ENCODE results near the gene PHAX.
A peak's percentile ranks its signal among the peaks of the same experiment; 100 is the strongest.
"Not testable (repeated sequence)": the region's sequence is repeated elsewhere in the genome, so short reads cannot be mapped to it uniquely, and the experiment has no call there.

Gene PHAX

GRCh38 chr5:126583761-126584160 is 17.0 kb upstream of the PHAX start:
- H3K9me3 ChIP-seq (ENCODE audit: control insufficient read depth, low read length), result no peaks in the 10 kb centered on the region
- H3K4me1 ChIP-seq (ENCODE audit: control insufficient read depth, insufficient read depth, low read length, poor library complexity, severe bottlenecking), result no peaks in the 10 kb centered on the region
- no CpG with 5 or more reads among the region's 3 CpGs for WGBS, 2 experiments (ENCODE audit: insufficient coverage in 2 of 2)
- H3K36me3 ChIP-seq (ENCODE audit: control insufficient read depth, insufficient read depth, low read length), result peaks cover 79% of the 10 kb centered on the region
- H3K4me3 ChIP-seq (ENCODE audit: extremely low read depth, insufficient read depth, low read length, poor library complexity, severe bottlenecking), result no peak overlapping the region
- no peak overlapping the region for H3K27ac ChIP-seq (ENCODE audit: low read depth, low read length, severe bottlenecking)

GRCh38 chr5:126587551-126588390 is 13.0 kb upstream of the PHAX start:
- H3K27ac ChIP-seq (ENCODE audit: low read depth, low read length, severe bottlenecking), result no peak overlapping the region
- WGBS, 2 experiments (ENCODE audit: insufficient coverage in 2 of 2), result 90 to 92% methylated on average over 5 to 6 of the region's 9 CpGs
- H3K36me3 ChIP-seq (ENCODE audit: control insufficient read depth, insufficient read depth, low read length), result peaks cover 82% of the 10 kb centered on the region
- no peak overlapping the region for H3K4me3 ChIP-seq (ENCODE audit: extremely low read depth, insufficient read depth, low read length, poor library complexity, severe bottlenecking)
- H3K4me1 ChIP-seq (ENCODE audit: control insufficient read depth, insufficient read depth, low read length, poor library complexity, severe bottlenecking), result no peaks in the 10 kb centered on the region
- H3K9me3 ChIP-seq (ENCODE audit: control insufficient read depth, low read length), result peaks cover 7% of the 10 kb centered on the region

GRCh38 chr5:126589536-126590297 is 11.0 kb upstream of the PHAX start:
- H3K4me3 ChIP-seq (ENCODE audit: extremely low read depth, insufficient read depth, low read length, poor library complexity, severe bottlenecking), result no peak overlapping the region
- H3K27ac ChIP-seq (ENCODE audit: low read depth, low read length, severe bottlenecking), result no peak overlapping the region
- H3K36me3 ChIP-seq (ENCODE audit: control insufficient read depth, insufficient read depth, low read length), result peaks cover 73% of the 10 kb centered on the region
- H3K9me3 ChIP-seq (ENCODE audit: control insufficient read depth, low read length), result peaks cover 7% of the 10 kb centered on the region
- 96 to 99% methylated on average over 21 to 25 of the region's 28 CpGs for WGBS, 2 experiments (ENCODE audit: insufficient coverage in 2 of 2)
- no peaks in the 10 kb centered on the region for H3K4me1 ChIP-seq (ENCODE audit: control insufficient read depth, insufficient read depth, low read length, poor library complexity, severe bottlenecking)

DNA sequence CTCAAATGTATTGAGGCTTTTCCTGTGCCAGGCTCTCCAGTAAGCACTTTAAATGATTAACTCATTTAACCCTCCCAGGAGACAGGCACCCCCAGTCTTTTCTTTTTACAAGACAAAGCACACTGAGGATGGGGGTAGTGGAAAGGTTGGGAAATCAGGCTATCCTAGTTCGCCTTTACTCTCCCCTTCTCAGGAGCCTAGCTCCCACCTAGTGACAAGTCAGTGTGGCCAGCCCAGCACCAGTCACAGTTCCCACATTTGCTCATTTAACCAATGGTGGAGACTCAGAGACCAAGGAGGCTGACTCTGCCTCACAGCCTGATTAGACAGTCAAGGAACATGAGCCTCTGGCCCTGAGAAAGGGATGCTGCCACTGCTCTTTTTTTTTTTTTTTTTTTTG is 9.2 kb upstream of the PHAX start:
- no peak overlapping the region for H3K4me3 ChIP-seq (ENCODE audit: extremely low read depth, insufficient read depth, low read length, poor library complexity, severe bottlenecking)
- no CpG with 5 or more reads among the region's 1 CpG for WGBS, 2 experiments (ENCODE audit: insufficient coverage in 2 of 2)
- peaks cover 7% of the 10 kb centered on the region for H3K9me3 ChIP-seq (ENCODE audit: control insufficient read depth, low read length)
- no peak overlapping the region for H3K27ac ChIP-seq (ENCODE audit: low read depth, low read length, severe bottlenecking)
- peaks cover 3% of the 10 kb centered on the region for H3K4me1 ChIP-seq (ENCODE audit: control insufficient read depth, insufficient read depth, low read length, poor library complexity, severe bottlenecking)
- peaks cover 59% of the 10 kb centered on the region for H3K36me3 ChIP-seq (ENCODE audit: control insufficient read depth, insufficient read depth, low read length)

GRCh38 chr5:126594748-126595485 is 5.8 kb upstream of the PHAX start, which contains the start of gene ALDH7A1:
TSS of gene ALDH7A1 (minus strand) at chr5:126595219. CDS start at chr5:126595198, 21 bp downstream.
- peaks cover 8% of the 10 kb centered on the region for H3K4me1 ChIP-seq (ENCODE audit: control insufficient read depth, insufficient read depth, low read length, poor library complexity, severe bottlenecking)
- peak within 1 kb of the TSS; percentile 97 for H3K27ac ChIP-seq (ENCODE audit: low read depth, low read length, severe bottlenecking)
- H3K36me3 ChIP-seq (ENCODE audit: control insufficient read depth, insufficient read depth, low read length), result peaks cover 30% of the 10 kb centered on the region
- H3K9me3 ChIP-seq (ENCODE audit: control insufficient read depth, low read length), result peaks cover 7% of the 10 kb centered on the region
- H3K4me3 ChIP-seq (ENCODE audit: extremely low read depth, insufficient read depth, low read length, poor library complexity, severe bottlenecking), result peak within 1 kb of the TSS; percentile 52
- WGBS, 2 experiments (ENCODE audit: insufficient coverage in 2 of 2), result 0% methylated on average over 14 to 34 of the region's 44 CpGs

DNA sequence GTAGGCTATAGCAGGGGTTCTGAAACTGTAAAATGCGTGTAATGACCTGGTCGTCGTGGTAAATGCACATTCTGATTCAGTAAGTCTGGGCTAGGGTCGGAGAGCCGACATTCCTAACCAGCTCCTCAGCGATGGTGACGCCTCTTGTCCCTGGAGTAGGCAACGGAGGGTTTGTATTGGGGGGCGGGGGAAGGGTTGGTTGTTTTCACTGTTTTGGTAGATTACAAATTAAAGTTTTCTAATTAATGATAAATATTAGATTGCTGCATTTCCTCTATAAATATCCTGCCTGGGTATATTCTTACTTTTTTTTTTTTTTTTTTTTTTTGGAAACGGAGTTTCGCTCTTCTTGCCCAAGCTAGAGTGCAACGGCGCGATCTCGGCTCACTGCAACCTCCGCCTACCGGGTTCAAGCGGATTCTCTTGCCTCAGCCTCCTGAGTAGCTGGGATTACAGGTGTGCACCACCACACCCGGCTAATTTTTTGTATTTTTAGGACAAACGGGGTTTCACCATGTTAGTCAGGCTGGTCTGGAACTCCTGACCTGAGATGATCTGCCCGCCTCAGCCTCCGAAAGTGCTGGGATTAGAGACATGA is 5.2 kb upstream of the PHAX start:
- peak overlapping the region; percentile 97 for H3K27ac ChIP-seq (ENCODE audit: low read depth, low read length, severe bottlenecking)
- H3K4me3 ChIP-seq (ENCODE audit: extremely low read depth, insufficient read depth, low read length, poor library complexity, severe bottlenecking), result peak overlapping the region; percentile 52
- 60 to 65% methylated on average over 14 to 18 of the region's 22 CpGs for WGBS, 2 experiments (ENCODE audit: insufficient coverage in 2 of 2)
- peaks cover 24% of the 10 kb centered on the region for H3K36me3 ChIP-seq (ENCODE audit: control insufficient read depth, insufficient read depth, low read length)
- H3K4me1 ChIP-seq (ENCODE audit: control insufficient read depth, insufficient read depth, low read length, poor library complexity, severe bottlenecking), result peaks cover 8% of the 10 kb centered on the region
- H3K9me3 ChIP-seq (ENCODE audit: control insufficient read depth, low read length), result peaks cover 3% of the 10 kb centered on the region

DNA sequence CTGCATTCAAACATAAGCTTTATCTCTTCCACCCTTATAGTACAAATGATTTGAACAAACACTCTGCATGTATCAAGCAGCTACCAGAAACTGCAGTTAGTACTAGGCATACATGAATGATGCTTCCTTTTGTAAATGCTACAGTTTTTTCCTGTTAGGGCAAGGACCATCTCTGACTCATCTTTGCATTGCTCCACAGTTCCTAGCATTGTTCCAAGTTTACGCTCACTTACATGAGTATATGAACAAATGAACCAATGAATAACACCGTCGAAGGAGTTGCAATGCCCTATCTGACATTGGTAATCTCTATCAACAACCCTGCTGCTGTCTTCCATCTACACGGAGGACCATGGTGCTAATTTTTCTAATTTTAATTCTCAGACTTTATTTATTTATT is 3.6 kb upstream of the PHAX start:
- Histone ChIP-seq H3K9me3 (ENCODE audit: control insufficient read depth, low read length) (no peaks in the 10 kb centered on the region), H3K4me3 (ENCODE audit: extremely low read depth, insufficient read depth, low read length, poor library complexity, severe bottlenecking) (no peak overlapping the region), H3K36me3 (ENCODE audit: control insufficient read depth, insufficient read depth, low read length) (peaks cover 8% of the 10 kb centered on the region), H3K27ac (ENCODE audit: low read depth, low read length, severe bottlenecking) (no peak overlapping the region), H3K4me1 (ENCODE audit: control insufficient read depth, insufficient read depth, low read length, poor library complexity, severe bottlenecking) (peaks cover 8% of the 10 kb centered on the region)
- WGBS, 2 experiments (ENCODE audit: insufficient coverage in 2 of 2), result 84% methylated on average over 3 of the region's 4 CpGs; no CpG with 5 or more reads in 1 of the 2 experiments

DNA sequence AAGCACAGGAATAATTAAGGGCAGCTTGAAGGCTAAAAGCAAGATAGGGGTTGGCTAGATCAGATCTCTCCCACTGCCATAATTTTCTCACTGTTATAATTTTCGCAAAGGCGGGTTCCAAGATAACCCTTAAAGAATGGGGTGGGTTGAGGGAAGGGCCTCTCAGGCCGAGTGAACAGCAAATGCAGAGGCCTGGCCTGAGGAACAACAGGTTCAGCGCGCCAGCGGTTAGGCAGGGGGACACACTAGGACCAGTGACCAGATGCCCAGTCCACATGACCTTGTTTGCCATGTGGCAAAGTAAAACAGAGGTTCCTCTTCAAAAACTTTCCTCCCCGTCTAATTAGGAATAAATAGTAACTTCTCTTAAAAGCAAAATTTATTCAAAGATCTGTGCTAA is 1.2 kb upstream of the PHAX start:
- Histone ChIP-seq H3K9me3 (ENCODE audit: control insufficient read depth, low read length) (no peaks in the 10 kb centered on the region), H3K27ac (ENCODE audit: low read depth, low read length, severe bottlenecking) (no peak overlapping the region)
- WGBS, 2 experiments (ENCODE audit: insufficient coverage in 2 of 2), result 91 to 93% methylated on average over 4 to 6 of the region's 7 CpGs

DNA sequence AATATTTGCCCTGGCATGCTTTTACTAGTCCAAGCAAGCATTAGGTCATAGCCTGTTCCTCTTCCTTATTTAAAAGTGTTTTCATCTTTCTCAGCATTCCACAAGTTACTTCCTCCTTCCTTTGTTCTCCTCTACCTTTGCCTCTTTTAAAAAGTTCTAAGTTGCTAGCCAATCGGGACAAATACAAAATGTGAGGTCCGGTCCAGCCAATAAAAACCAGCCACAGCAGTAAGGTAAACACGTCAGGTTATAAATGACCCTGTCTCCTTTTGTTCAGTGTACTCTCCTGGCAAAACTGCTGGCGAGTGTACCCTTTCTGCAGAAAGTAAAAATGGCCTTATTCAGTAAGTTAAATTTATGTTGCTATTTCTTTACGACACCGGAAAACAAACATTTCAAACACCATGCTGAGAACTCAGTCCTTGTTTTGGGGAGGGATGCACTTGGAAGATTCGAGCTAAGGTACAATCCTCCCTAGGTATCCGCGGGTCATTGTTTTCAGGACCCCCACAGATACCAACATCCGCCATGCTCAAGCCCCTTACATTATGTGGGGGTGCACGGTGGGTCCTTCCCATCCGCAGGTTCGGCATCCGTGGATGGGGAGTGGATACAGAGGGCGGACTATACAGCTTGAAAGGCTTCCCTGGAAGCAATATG is 646 bp upstream of the PHAX start:
- peaks cover 19% of the 10 kb centered on the region for H3K36me3 ChIP-seq (ENCODE audit: control insufficient read depth, insufficient read depth, low read length)
- not testable (repeated sequence) for H3K9me3 ChIP-seq (ENCODE audit: control insufficient read depth, low read length)
- 56 to 58% methylated on average over 6 to 11 of the region's 15 CpGs for WGBS, 2 experiments (ENCODE audit: insufficient coverage in 2 of 2)
- peaks cover 14% of the 10 kb centered on the region for H3K4me1 ChIP-seq (ENCODE audit: control insufficient read depth, insufficient read depth, low read length, poor library complexity, severe bottlenecking)
- H3K27ac ChIP-seq (ENCODE audit: low read depth, low read length, severe bottlenecking), result peak overlapping the region; percentile 76
- H3K4me3 ChIP-seq (ENCODE audit: extremely low read depth, insufficient read depth, low read length, poor library complexity, severe bottlenecking), result peak overlapping the region; percentile 91

More for the DNA sequence above, 1.2 kb upstream of the PHAX start:
- Histone ChIP-seq H3K4me1 (ENCODE audit: control insufficient read depth, insufficient read depth, low read length, poor library complexity, severe bottlenecking) (peaks cover 14% of the 10 kb centered on the region), H3K4me3 (ENCODE audit: extremely low read depth, insufficient read depth, low read length, poor library complexity, severe bottlenecking) (no peak overlapping the region), H3K36me3 (ENCODE audit: control insufficient read depth, insufficient read depth, low read length) (peaks cover 16% of the 10 kb centered on the region)

All from mesodermal cell (in vitro differentiated cells).